M059J (cell line): ENCODE data around the gene TIMP2. TPM values are rescaled to one million over a fixed set of nuclear protein-coding genes. Genes with fewer than 3 reads are reported as not detected.
"Not testable (repeated sequence)": the region's sequence is repeated elsewhere in the genome, so short reads cannot be mapped to it uniquely, and the experiment has no call there.

Experiments
- DNase-seq: peaks from one replicate; pipeline ENCODE4 v3.0.0-alpha.2; 2012; ENCODE audit warnings: low read depth
- total RNA-seq: library from RNA; depleted of rRNA; stranded (reverse); fragments of >200 nt; shearing (Covaris generic); gene quantifications from 2 replicates; pipeline ENCODE4 v1.2.3, GENCODE V29; 2014

The TIMP2 gene
- total RNA-seq, 1 experiment from 2014 or later = 289 TPM

GRCh38 chr17:78890498-78890897 lies 34.7 kb downstream of the TIMP2 start:
- no peak for DNase-seq

- DNase-seq = not testable (repeated sequence)
These were observed 35.1 kb downstream of the TIMP2 start for GRCh38 chr17:78890096-78890495.

GRCh38 chr17:78889531-78889930 lies 35.7 kb downstream of the TIMP2 start:
- no peak for DNase-seq

GRCh38 chr17:78888941-78889518 lies 36.2 kb downstream of the TIMP2 start:
- DNase-seq = no peak

- DNase-seq = no peak
These were observed 38.2 kb downstream of the TIMP2 start for GRCh38 chr17:78886954-78887353.

GRCh38 chr17:78885956-78886355 lies 39.2 kb downstream of the TIMP2 start:
- DNase-seq = peak; percentile 21

GRCh38 chr17:78884876-78885667 lies 40.1 kb downstream of the TIMP2 start:
- DNase-seq = no peak

GRCh38 chr17:78884148-78884825 lies 40.9 kb downstream of the TIMP2 start:
- peak; percentile 44 for DNase-seq

- DNase-seq = peak; percentile 96
These were observed 41.6 kb downstream of the TIMP2 start for GRCh38 chr17:78883533-78884131.

- DNase-seq = peak; percentile 94
These were observed 42.1 kb downstream of the TIMP2 start for GRCh38 chr17:78883089-78883532.

- DNase-seq = no peak
These were observed 42.6 kb downstream of the TIMP2 start for GRCh38 chr17:78882540-78883088.

- no peak for DNase-seq
These were observed 45.5 kb downstream of the TIMP2 start for GRCh38 chr17:78879635-78880186.

- DNase-seq = no peak
These were observed 46.2 kb downstream of the TIMP2 start for GRCh38 chr17:78878871-78879527.

- DNase-seq = no peak
These were observed 46.9 kb downstream of the TIMP2 start for GRCh38 chr17:78878261-78878660.

- not testable (repeated sequence) for DNase-seq
These were observed 48.2 kb downstream of the TIMP2 start for GRCh38 chr17:78876954-78877517.

GRCh38 chr17:78876094-78876597 lies 49.0 kb downstream of the TIMP2 start:
- no peak for DNase-seq

- DNase-seq = peak; percentile 81
These were observed 49.7 kb downstream of the TIMP2 start for GRCh38 chr17:78875363-78876093.

- DNase-seq = peak; percentile 95
These were observed 51.5 kb downstream of the TIMP2 start for GRCh38 chr17:78873519-78874340.

GRCh38 chr17:78872486-78872885 lies 52.7 kb downstream of the TIMP2 start:
- DNase-seq = peak; percentile 23
